CD4-positive, alpha-beta T cell (primary cell): Measurements from ENCODE around the gene LSAMP. TPM values are rescaled to one million over a fixed set of nuclear protein-coding genes. Genes with fewer than 3 reads are reported as not detected.

Experiments used
- ATAC-seq: fragments of 200-7000 bp; cut with Tn5 transposase; one replicate; pipeline ENCODE4 v1.10.0; 2022; ENCODE audit warnings: mild to moderate bottlenecking; ENCODE audit not compliant: poor library complexity
- CTCF ChIA-PET: fragments of 350-600 bp; sonication (Branson Sonifier 250); formaldehyde crosslinking; loops from one replicate; lab custom pipeline; 2021; ENCODE audit warnings: antibody characterized with exemption, inconsistent platforms; lab: Charles Lee
- POLR2A ChIA-PET: fragments of 350-600 bp; sonication (Branson Sonifier 250); formaldehyde crosslinking; loops from one replicate; lab custom pipeline; 2021; ENCODE audit warnings: antibody characterized with exemption, inconsistent platforms; lab: Charles Lee
- DNase-seq, 14 experiments: peaks; one replicate each; pipeline ENCODE4 v3.0.0-alpha.2; 2013 to 2020; ENCODE audit warnings: mixed read lengths in 2 of 14
- H3K27ac ChIP-seq, 2 donors: one replicate each; pipeline versions ENCODE4 v1.5.1 to v1.7.0; 2013; ENCODE audit warnings: low read length in 2 of 2, low read depth in 1 of 2, mild to moderate bottlenecking in 1 of 2
- H3K27me3 ChIP-seq, 2 experiments: 1 replicate in 1 of 2; 2 replicates in 1 of 2; pipeline versions ENCODE4 v1.6.1 to v1.7.0; 2013; ENCODE audit warnings: low read length in 2 of 2, control low read depth in 1 of 2, mild to moderate bottlenecking in 1 of 2, moderate library complexity in 1 of 2; ENCODE audit not compliant: insufficient read depth in 2 of 2, control insufficient read depth in 1 of 2
- H3K36me3 ChIP-seq: one replicate; pipeline ENCODE4 v1.6.1; 2013; ENCODE audit warnings: low read length, control low read depth; ENCODE audit not compliant: insufficient read depth
- H3K4me1 ChIP-seq: one replicate; pipeline ENCODE4 v1.6.1; 2013; ENCODE audit warnings: low read length, control low read depth; ENCODE audit not compliant: insufficient read depth
- H3K4me3 ChIP-seq: one replicate; pipeline ENCODE4 v1.5.1; 2013; ENCODE audit warnings: mild to moderate bottlenecking, low read length, moderate library complexity
- H3K9me3 ChIP-seq, 2 experiments: 1 replicate in 1 of 2; 2 replicates in 1 of 2; pipeline versions ENCODE4 v1.6.1 to v1.7.0; 2013; ENCODE audit warnings: low read length in 2 of 2, mild to moderate bottlenecking in 2 of 2, control low read depth in 1 of 2, moderate library complexity in 1 of 2; ENCODE audit not compliant: control insufficient read depth in 1 of 2, insufficient read depth in 1 of 2
- H3K27ac Mint-ChIP-seq: one replicate; pipeline ENCODE4 v1.8.0; 2020; ENCODE audit warnings: mixed read lengths
- H3K27me3 Mint-ChIP-seq: one replicate; pipeline ENCODE4 v1.8.0; 2021; ENCODE audit warnings: mixed read lengths
- H3K36me3 Mint-ChIP-seq: one replicate; pipeline ENCODE4 v1.8.0; 2021; ENCODE audit warnings: low read depth, mixed read lengths
- H3K4me1 Mint-ChIP-seq: one replicate; pipeline ENCODE4 v1.8.0; 2021; ENCODE audit warnings: low read depth, mixed read lengths
- H3K4me3 Mint-ChIP-seq: one replicate; pipeline ENCODE4 v1.8.0; 2020; ENCODE audit warnings: mild to moderate bottlenecking, mixed read lengths
- H3K9me3 Mint-ChIP-seq: one replicate; pipeline ENCODE4 v1.8.0; 2020; ENCODE audit warnings: mixed read lengths
- CTCF ChIP-seq: fragments of 200-600 bp; IDR thresholded peaks from one replicate; pipeline ENCODE4 v1.8.0; 2022; ENCODE audit warnings: antibody characterized with exemption, mild to moderate bottlenecking
- intact Hi-C, 2 experiments: fragments of 100-400 bp; cut with DNase I in 1 of 2; cut with micrococcal nuclease in 1 of 2; formaldehyde crosslinking; loops; one replicate each; pipeline versions ENCODE4 v1.15.1 to v1.9.0; 2023 to 2025; cut with DNase I, micrococcal nuclease
- total RNA-seq, 174 experiments: library from RNA in 2 of 174; stranded (reverse) in 2 of 174; gene quantifications; one replicate each; pipeline ENCODE4 v1.2.3 and lab custom pipeline; 2021 to 2026

The LSAMP gene
- total RNA-seq, 2 experiments from 2014 or later, result not detected

- ChIA-PET CTCF (no interaction called here), POLR2A (no interaction called here)
- Mint-ChIP-seq H3K4me1 (no peaks in the 10 kb centered on the region), H3K36me3 (no peaks in the 10 kb centered on the region), H3K27ac (no peak overlapping the region), H3K27me3 (peaks cover 7% of the 10 kb centered on the region), H3K9me3 (no peaks in the 10 kb centered on the region), H3K4me3 (no peak overlapping the region)
- no peak for TF ChIP-seq CTCF
- H3K4me3 ChIP-seq, result no peak overlapping the region
- H3K36me3 ChIP-seq, result no peaks in the 10 kb centered on the region
- no peaks in the 10 kb centered on the region for H3K4me1 ChIP-seq
- ATAC-seq, result no peak
- peaks cover 0 to under 1% of the 10 kb centered on the region in 2 experiments for H3K27me3 ChIP-seq
- no peak overlapping the region for H3K27ac ChIP-seq
- no peaks in the 10 kb centered on the region for H3K9me3 ChIP-seq
- intact Hi-C loops, result no loop called here
- DNase-seq, result no peak
Observed at GRCh38 chr3:115876876-115877614, 568.2 kb downstream of the LSAMP start.

GRCh38 chr3:115875460-115875859 lies 569.8 kb downstream of the LSAMP start:
- POLR2A ChIA-PET, result no interaction called here
- no peak for ATAC-seq

GRCh38 chr3:115871735-115872134 lies 573.6 kb downstream of the LSAMP start:
- H3K4me1 Mint-ChIP-seq, result no peaks in the 10 kb centered on the region
- no peak overlapping the region for H3K4me3 Mint-ChIP-seq
- Histone ChIP-seq H3K9me3 (no peaks in the 10 kb centered on the region), H3K36me3 (no peaks in the 10 kb centered on the region), H3K4me1 (no peaks in the 10 kb centered on the region), H3K27ac (no peak overlapping the region), H3K27me3 (no peaks in the 10 kb centered on the region), H3K4me3 (no peak overlapping the region)
- no peaks in the 10 kb centered on the region for H3K9me3 Mint-ChIP-seq
- intact Hi-C loops, result no loop called here
- H3K27me3 Mint-ChIP-seq, result peaks cover 11% of the 10 kb centered on the region
- ATAC-seq (no peak), DNase-seq (no peak)
- ChIA-PET CTCF (no interaction called here), POLR2A (no interaction called here)
- H3K27ac Mint-ChIP-seq, result no peak overlapping the region
- H3K36me3 Mint-ChIP-seq, result no peaks in the 10 kb centered on the region
- no peak for TF ChIP-seq CTCF

More at GRCh38 chr3:115875460-115875859, 569.8 kb downstream of the LSAMP start:
- H3K9me3 ChIP-seq, result no peaks in the 10 kb centered on the region
- no peaks in the 10 kb centered on the region for H3K4me1 ChIP-seq
- no peaks in the 10 kb centered on the region for H3K4me1 Mint-ChIP-seq
- TF ChIP-seq CTCF, result no peak
- H3K4me3 ChIP-seq, result no peak overlapping the region
- H3K27ac Mint-ChIP-seq, result no peak overlapping the region
- H3K27me3 ChIP-seq, result no peaks in the 10 kb centered on the region
- H3K27me3 Mint-ChIP-seq, result no peaks in the 10 kb centered on the region
- H3K36me3 Mint-ChIP-seq, result no peaks in the 10 kb centered on the region
- no peak overlapping the region for H3K4me3 Mint-ChIP-seq
- no peak for DNase-seq
- H3K27ac ChIP-seq, result no peak overlapping the region
- H3K36me3 ChIP-seq, result no peaks in the 10 kb centered on the region
- no peaks in the 10 kb centered on the region for H3K9me3 Mint-ChIP-seq
- intact Hi-C loops, result no loop called here
- CTCF ChIA-PET, result no interaction called here
